Hepatocyte (in vitro differentiated cells): ENCODE measurements around the gene ITPR1.

Experiments
- CTCF ChIP-seq: fragments of 200-600 bp; sonication (generic); IDR thresholded peaks from 2 replicates; pipeline ENCODE4 v1.5.1; 2016; ENCODE audit warnings: antibody characterized with exemption, mild to moderate bottlenecking; ENCODE audit not compliant: poor library complexity
- EZH2 ChIP-seq: fragments of 200-600 bp; sonication (generic); IDR thresholded peaks from 2 replicates; pipeline ENCODE4 v1.6.1; 2016; ENCODE audit warnings: antibody characterized with exemption, mild to moderate bottlenecking, borderline replicate concordance

- TF ChIP-seq EZH2 (no peak), CTCF (no peak)
Observed at GRCh38 chr3:4587838-4588105, 94.6 kb downstream of the ITPR1 start.
